HUES64 (cell line): ENCODE data around the gene PTPRN2.

ENCODE experiments used
- H3K27ac ChIP-seq: 2 replicates; pipeline ENCODE4 v1.7.0; 2013; ENCODE audit warnings: low read depth, low read length, inconsistent platforms
- H3K27me3 ChIP-seq: 2 replicates; pipeline ENCODE4 v1.6.1; 2013; ENCODE audit warnings: mild to moderate bottlenecking, low read length; ENCODE audit not compliant: insufficient read depth
- H3K36me3 ChIP-seq: 2 replicates; pipeline ENCODE4 v1.6.1; 2013; ENCODE audit warnings: mild to moderate bottlenecking, low read length; ENCODE audit not compliant: insufficient read depth
- H3K4me1 ChIP-seq: 2 replicates; pipeline ENCODE4 v1.6.1; 2013; ENCODE audit warnings: mild to moderate bottlenecking, low read length, moderate library complexity; ENCODE audit not compliant: insufficient read depth
- H3K4me3 ChIP-seq: 2 replicates; pipeline ENCODE4 v1.5.1; 2013; ENCODE audit warnings: mild to moderate bottlenecking, low read length, moderate library complexity
- H3K9ac ChIP-seq: 2 replicates; pipeline ENCODE4 v1.6.1; 2013; ENCODE audit warnings: mild to moderate bottlenecking, low read depth, low read length
- H3K9me3 ChIP-seq: 2 replicates; pipeline ENCODE4 v1.6.1; 2013; ENCODE audit warnings: low read depth, low read length; ENCODE audit not compliant: insufficient read depth
- WGBS: fragments of 150-250, 120-280 bp; methylation state at CpG from one replicate; pipeline ENCODE4 v1.1.7; 2013; ENCODE audit warnings: missing lambda C conversion rate; 5-methylcytosine and 5-hydroxymethylcytosine counted together

PTPRN2 gene

DNA sequence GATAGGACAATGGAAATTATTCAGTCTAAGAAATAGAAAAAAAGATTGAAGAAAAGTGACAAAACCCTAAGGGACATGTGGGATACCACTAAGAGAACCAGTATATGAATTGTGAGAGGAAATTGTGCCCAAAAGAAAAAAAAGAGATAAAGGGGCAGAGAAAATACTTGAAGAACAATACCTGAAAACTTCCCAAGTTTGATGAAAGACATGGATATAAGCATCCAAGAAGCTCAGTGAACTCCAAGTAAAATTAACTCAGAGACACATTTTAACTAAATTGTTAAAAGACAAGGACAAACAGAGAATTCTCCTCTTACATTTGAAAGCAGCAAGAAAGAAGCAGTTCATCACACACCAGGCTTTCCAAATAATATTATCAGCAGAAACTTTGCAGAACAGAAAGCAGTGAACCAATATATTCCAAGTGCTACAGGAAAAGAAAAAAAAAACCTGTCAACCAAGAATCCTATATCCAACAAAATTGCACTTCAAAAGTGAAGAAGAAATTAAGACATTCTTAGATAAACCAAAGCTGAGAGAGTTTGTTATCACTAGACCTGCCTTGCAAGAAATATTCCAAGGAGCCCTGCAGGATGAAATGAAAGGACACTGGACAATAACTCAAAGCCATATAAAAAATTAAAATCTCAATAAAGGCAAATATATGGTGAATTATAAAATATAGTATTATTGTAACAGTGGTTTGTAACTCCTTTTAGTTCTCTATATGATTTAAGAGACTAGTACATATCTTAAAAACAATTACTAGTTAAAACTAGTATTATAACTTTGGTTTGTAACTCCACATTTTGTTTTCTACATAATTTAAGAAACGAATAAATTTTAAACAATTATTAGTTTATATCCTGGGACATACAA lies 470.0 kb downstream of the PTPRN2 start:
- H3K27me3 ChIP-seq, result no peaks in the 10 kb centered on the region
- no peak overlapping the region for H3K4me3 ChIP-seq
- no peaks in the 10 kb centered on the region for H3K4me1 ChIP-seq
- no peaks in the 10 kb centered on the region for H3K36me3 ChIP-seq
- H3K27ac ChIP-seq, result no peak overlapping the region
- no peak overlapping the region for H3K9ac ChIP-seq
- peaks cover 99% of the 10 kb centered on the region for H3K9me3 ChIP-seq
- WGBS, result no CpG with 5 or more reads among the region's 1 CpG

DNA sequence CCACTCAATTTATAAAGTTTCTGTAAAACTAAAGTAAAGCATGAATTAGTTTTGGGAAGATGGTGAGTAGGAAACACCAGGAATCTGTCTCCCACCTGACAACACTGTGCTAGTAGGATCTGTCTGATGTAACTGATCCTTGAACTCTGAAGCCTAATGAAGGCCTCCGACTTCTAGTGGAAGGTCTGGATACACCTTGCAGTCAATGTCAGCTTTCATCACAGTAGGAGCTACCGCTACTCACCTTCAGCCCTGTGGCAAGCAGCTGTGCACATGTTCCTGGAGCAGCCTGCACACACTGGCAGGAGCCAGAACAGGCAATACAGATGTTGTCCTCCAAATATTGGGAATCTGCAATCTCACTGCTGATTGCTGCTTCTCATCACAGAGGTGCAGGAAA lies 471.4 kb downstream of the PTPRN2 start:
- H3K4me3 ChIP-seq, result no peak overlapping the region
- H3K27me3 ChIP-seq, result no peaks in the 10 kb centered on the region
- H3K9ac ChIP-seq, result no peak overlapping the region
- no peaks in the 10 kb centered on the region for H3K4me1 ChIP-seq
- 78% methylated on average over 2 of the region's 2 CpGs for WGBS
- H3K27ac ChIP-seq, result no peak overlapping the region
- H3K36me3 ChIP-seq, result no peaks in the 10 kb centered on the region
- peaks cover 99% of the 10 kb centered on the region for H3K9me3 ChIP-seq

DNA sequence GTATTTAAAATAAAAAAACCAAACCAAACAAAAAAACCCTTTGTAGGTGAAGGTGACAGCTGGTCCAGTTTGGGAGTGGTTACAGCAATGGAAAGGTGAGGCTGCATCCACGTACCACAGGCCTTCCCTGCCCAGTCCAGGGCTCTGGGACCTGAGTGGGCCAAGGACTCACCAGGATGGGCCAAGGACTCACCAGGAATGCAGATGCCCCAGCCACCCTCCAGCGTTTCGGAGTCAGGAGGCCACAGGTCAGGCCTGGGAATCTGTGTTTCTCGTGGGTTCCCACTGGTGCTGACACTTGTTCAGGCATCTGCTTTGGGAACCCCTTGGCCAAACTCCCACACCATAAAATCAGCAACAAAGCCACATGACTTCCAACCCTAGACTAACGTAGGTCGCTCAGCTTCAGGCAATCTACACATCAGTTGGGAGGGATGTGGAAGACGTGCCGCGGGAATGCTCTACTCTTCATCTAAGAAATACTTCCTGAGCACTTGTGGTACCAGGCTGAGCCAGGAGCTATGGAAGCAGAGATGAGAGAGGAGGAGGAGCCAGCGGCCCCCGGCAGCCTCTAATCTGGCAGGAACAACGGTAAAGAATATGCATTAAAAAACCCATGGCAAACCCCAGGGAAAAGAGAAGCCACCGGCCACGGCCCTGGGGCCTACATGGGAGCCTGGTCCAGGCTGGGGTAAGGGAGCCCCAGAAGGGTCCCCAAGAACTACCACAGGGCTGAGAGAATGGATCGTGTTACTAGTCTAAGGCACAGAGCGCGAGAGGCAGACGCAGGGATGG lies 473.4 kb downstream of the PTPRN2 start:
- Histone ChIP-seq H3K4me1 (no peaks in the 10 kb centered on the region), H3K36me3 (no peaks in the 10 kb centered on the region), H3K4me3 (no peak overlapping the region), H3K27me3 (no peaks in the 10 kb centered on the region), H3K9me3 (peaks cover 99% of the 10 kb centered on the region), H3K27ac (no peak overlapping the region), H3K9ac (no peak overlapping the region)
- 87% methylated on average over 18 of the region's 18 CpGs for WGBS

DNA sequence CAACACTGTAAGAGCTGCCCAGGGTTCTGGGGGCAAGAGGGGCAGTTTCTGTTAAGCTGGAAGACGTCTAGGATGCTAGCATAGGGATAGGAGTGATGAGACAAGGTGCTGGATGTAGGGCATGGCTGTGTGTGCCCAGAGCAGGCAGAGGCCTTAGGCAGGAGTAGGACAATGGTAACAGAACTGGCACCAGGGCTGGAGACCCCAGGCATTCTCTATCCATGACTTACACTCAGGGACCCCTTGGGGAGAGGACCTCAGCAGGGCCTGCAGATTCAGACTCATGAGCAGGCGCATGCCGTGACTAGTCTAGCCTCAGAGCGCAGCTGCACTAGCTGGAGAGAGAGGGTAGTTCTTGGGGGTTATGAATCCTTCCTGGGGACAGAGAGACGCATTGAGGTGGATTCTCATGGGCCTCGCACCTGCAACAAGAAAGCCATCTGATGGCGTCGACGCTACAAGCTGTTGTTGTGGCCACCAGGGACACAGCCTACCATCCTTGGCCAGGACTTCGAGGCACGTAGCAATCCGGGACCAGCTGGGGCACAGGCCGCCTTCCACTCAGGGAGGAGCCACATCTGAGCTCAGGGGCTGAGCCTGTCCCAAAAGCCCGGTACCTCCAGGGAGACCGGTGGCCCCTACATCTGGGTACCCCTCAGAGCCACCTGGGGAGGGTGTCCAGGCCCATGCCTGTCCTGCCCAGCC lies 474.1 kb downstream of the PTPRN2 start:
- no peaks in the 10 kb centered on the region for H3K4me1 ChIP-seq
- peaks cover 99% of the 10 kb centered on the region for H3K9me3 ChIP-seq
- H3K9ac ChIP-seq, result no peak overlapping the region

GRCh38 chr7:158112571-158113320 lies 474.9 kb downstream of the PTPRN2 start:
- H3K4me1 ChIP-seq, result no peaks in the 10 kb centered on the region
- peaks cover 100% of the 10 kb centered on the region for H3K9me3 ChIP-seq
- H3K4me3 ChIP-seq, result no peak overlapping the region
- H3K27ac ChIP-seq, result no peak overlapping the region
- H3K27me3 ChIP-seq, result no peaks in the 10 kb centered on the region
- no peaks in the 10 kb centered on the region for H3K36me3 ChIP-seq
- no peak overlapping the region for H3K9ac ChIP-seq
- WGBS, result 88% methylated on average over 16 of the region's 16 CpGs

More for the DNA sequence above, 474.1 kb downstream of the PTPRN2 start:
- Histone ChIP-seq H3K4me3 (no peak overlapping the region), H3K36me3 (no peaks in the 10 kb centered on the region), H3K27me3 (no peaks in the 10 kb centered on the region), H3K27ac (no peak overlapping the region)
- 88% methylated on average over 15 of the region's 15 CpGs for WGBS

DNA sequence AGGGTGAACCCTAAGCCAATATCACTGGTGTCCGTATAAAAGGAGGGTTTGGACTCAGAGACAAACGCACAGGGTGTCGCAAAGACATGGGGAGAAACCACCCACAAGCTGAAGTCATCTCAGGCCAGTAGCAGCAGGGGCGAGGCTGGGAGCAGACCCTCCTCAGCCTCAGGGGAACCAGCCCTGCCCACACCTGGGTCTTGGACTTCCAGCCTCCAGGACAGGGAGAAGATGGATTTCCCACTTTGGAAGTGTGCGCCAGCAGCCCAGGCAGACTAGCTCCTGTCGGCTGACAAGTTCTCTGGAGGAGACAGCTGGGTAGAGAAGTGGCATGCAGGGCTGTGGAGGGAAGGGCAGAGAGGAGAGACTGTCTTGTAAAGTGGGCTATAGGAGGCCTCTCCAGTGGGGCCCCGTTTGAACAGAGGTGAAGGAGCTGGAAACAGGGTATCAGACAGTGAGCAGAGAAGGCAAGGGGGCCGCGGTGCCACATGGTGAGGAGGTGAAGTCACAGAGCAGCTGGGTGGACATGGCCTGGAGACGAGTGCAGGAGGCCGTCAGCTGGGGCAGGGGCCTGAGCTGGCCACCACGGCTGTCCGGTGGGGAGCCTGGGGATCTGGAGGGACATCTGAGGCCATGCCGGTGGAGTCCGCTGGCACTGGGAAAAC lies 475.6 kb downstream of the PTPRN2 start:
- no peaks in the 10 kb centered on the region for H3K4me1 ChIP-seq
- H3K9me3 ChIP-seq, result peaks cover 100% of the 10 kb centered on the region
- H3K9ac ChIP-seq, result no peak overlapping the region
- no peaks in the 10 kb centered on the region for H3K27me3 ChIP-seq
- H3K27ac ChIP-seq, result no peak overlapping the region
- no peak overlapping the region for H3K4me3 ChIP-seq
- H3K36me3 ChIP-seq, result no peaks in the 10 kb centered on the region
- WGBS, result 87% methylated on average over 15 of the region's 15 CpGs

- Histone ChIP-seq H3K9me3 (peaks cover 100% of the 10 kb centered on the region), H3K27ac (no peak overlapping the region), H3K27me3 (no peaks in the 10 kb centered on the region), H3K36me3 (no peaks in the 10 kb centered on the region), H3K4me1 (no peaks in the 10 kb centered on the region), H3K9ac (no peak overlapping the region), H3K4me3 (no peak overlapping the region)
- WGBS, result 82% methylated on average over 16 of the region's 16 CpGs
Measured at GRCh38 chr7:158111049-158111751, 476.4 kb downstream of the PTPRN2 start.

GRCh38 chr7:158110661-158111048 lies 477.0 kb downstream of the PTPRN2 start:
- Histone ChIP-seq H3K27ac (no peak overlapping the region), H3K4me1 (no peaks in the 10 kb centered on the region), H3K4me3 (no peak overlapping the region), H3K27me3 (no peaks in the 10 kb centered on the region), H3K9ac (no peak overlapping the region), H3K9me3 (peaks cover 100% of the 10 kb centered on the region), H3K36me3 (no peaks in the 10 kb centered on the region)
- WGBS, result 89% methylated on average over 14 of the region's 14 CpGs

DNA sequence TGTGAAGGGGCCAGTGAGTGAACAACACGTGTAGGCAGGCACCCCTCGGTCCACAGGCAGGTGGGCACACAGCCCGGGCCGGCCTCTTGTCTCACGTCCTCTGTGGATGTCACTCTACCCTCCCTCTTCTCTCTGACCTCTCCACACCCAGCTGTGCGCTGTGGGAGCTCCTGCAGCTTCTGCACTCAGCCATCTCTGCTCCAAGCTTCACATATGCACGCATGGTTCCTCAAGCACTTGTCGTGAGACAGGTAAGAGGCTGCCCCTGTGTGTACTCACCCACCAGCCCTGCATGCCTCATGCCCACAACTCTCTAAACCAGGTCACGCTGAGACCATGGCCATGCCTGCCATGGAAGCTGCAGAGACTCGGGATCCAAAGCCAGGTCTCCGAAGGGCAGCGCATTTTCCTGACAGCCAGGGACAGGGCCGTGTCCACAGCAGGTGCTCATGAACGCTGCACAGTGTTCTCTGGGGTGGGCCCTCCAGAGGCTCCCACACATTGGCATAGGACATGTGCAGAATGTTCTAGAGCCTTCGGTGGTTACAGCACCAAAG lies 477.5 kb downstream of the PTPRN2 start:
- Histone ChIP-seq H3K9me3 (peaks cover 100% of the 10 kb centered on the region), H3K4me1 (no peaks in the 10 kb centered on the region), H3K27me3 (no peaks in the 10 kb centered on the region), H3K27ac (no peak overlapping the region), H3K9ac (no peak overlapping the region), H3K4me3 (no peak overlapping the region), H3K36me3 (no peaks in the 10 kb centered on the region)
- WGBS, result 83% methylated on average over 15 of the region's 15 CpGs
